PFSK-1 (cell line): ENCODE results near the gene HSPG2.

Experiments used
- FOXP2 ChIP-seq: optimal IDR thresholded peaks from 2 replicates; pipeline ENCODE3; 2011; ENCODE audit warnings: borderline replicate concordance, control low read depth, inconsistent platforms; ENCODE audit not compliant: insufficient read depth; ENCODE audit errors: extremely low read length, extremely low read depth
- POLR2AphosphoS5 ChIP-seq: IDR thresholded peaks from 2 replicates; pipeline ENCODE4 v1.6.1; 2012; ENCODE audit warnings: low read depth, mild to moderate bottlenecking, control low read depth, low read length, moderate library complexity
- REST ChIP-seq, 2 experiments: IDR thresholded peaks; 2 replicates each; pipeline versions ENCODE4 v1.6.1 to v1.8.0; 2011 to 2012; ENCODE audit warnings: low read depth in 2 of 2, low read length in 2 of 2, control low read depth in 1 of 2, inconsistent platforms in 1 of 2, mild to moderate bottlenecking in 1 of 2, moderate library complexity in 1 of 2; ENCODE audit not compliant: insufficient read depth in 1 of 2
- SIN3A ChIP-seq: IDR thresholded peaks from 2 replicates; pipeline ENCODE4 v1.6.1; 2012; ENCODE audit warnings: mild to moderate bottlenecking, low read length, moderate library complexity, borderline replicate concordance; ENCODE audit not compliant: insufficient read depth
- TAF1 ChIP-seq: IDR thresholded peaks from 2 replicates; pipeline ENCODE4 v1.6.1; 2012; ENCODE audit warnings: low read length, control low read depth, borderline replicate concordance; ENCODE audit not compliant: insufficient read depth

The HSPG2 gene

GRCh38 chr1:21935393-21935804, 1.7 kb downstream of the HSPG2 start:
- TF ChIP-seq SIN3A (no peak), FOXP2 (no peak), REST (IDR thresholded peaks at IDR 0.05; ENCODE audit: insufficient read depth in 1 of 2, low read depth in 2 of 2, low read length in 2 of 2) (no peak), POLR2AphosphoS5 (no peak), TAF1 (no peak)

- TF ChIP-seq SIN3A (no peak), POLR2AphosphoS5 (no peak), REST (IDR thresholded peaks at IDR 0.05; ENCODE audit: insufficient read depth in 1 of 2, low read depth in 2 of 2, low read length in 2 of 2) (no peak), TAF1 (no peak), FOXP2 (no peak)
Measured at GRCh38 chr1:21933397-21934248, 3.5 kb downstream of the HSPG2 start.

GRCh38 chr1:21932127-21932526, 5.0 kb downstream of the HSPG2 start:
- TF ChIP-seq POLR2AphosphoS5, result no peak
- no peak for TF ChIP-seq SIN3A
- TF ChIP-seq REST (IDR thresholded peaks at IDR 0.05; ENCODE audit: insufficient read depth in 1 of 2, low read depth in 2 of 2, low read length in 2 of 2), result no peak
- no peak for TF ChIP-seq TAF1
- no peak for TF ChIP-seq FOXP2

DNA sequence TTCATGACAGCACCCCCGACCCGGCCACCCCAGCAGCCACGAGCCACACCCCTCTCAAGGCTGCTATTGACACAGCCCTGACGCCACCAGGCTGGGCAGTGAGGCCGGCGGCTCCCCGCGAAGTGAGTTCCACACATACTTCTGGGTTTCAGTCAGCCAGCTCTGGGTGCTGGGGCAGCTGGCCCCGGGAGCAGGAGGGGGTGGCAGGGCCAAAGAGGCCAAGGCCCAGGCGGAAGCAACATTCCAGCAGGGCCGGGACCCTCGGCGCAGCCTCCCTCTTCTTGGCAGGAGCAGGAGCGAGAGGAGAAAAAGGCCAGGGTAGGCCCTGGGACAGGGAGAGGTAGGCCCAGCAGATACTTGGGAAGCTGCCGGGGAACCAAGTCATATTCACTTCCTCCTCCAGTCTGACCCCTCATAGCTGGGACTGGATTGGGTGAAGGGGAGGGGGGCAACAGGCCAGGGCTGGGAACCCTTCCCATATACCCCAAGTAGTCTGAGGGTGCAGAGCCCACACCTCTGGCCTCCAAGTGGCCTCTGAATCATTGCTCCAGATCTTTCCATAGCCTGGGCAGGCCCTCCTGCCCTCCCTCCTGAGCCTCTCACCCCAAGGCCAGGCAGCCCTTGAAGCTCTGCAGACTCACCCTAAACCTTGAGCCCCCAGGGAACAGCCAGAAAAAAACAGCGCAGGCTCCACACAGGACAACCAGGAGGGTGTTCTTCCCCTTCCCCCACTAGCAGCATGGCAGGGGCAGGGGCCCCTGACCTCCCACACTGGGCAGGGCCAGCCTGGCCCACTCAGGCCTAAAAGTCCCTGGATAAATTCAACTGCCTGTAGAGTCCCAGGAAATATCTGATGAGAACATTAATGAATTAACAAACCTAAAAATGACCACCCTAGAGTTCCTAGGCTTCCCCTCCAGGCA, 5.7 kb downstream of the HSPG2 start:
- TF ChIP-seq REST (IDR thresholded peaks at IDR 0.05; ENCODE audit: insufficient read depth in 1 of 2, low read depth in 2 of 2, low read length in 2 of 2) (no peak), POLR2AphosphoS5 (no peak), TAF1 (no peak), FOXP2 (no peak), SIN3A (no peak)
